Activated CD4-positive, CD25-positive, alpha-beta regulatory T cell treated with anti-CD3 and anti-CD28 coated beads, Interleukin-2, amount 50 U/mL, for 24 hours (primary cell): ENCODE measurements around the gene MRGPRG.

Experiments
- ATAC-seq, 2 donors: fragments of 150-1000 bp; cut with Tn5 transposase; one replicate each; pipeline ENCODE4 v1.10.0; 2021; ENCODE audit warnings: mild to moderate bottlenecking in 1 of 2, moderate library complexity in 1 of 2

MRGPRG gene

GRCh38 chr11:3225826-3226750 is 7.5 kb upstream of the MRGPRG start:
- no peak for ATAC-seq

- ATAC-seq: no peak
Observed at GRCh38 chr11:3225159-3225758, 6.6 kb upstream of the MRGPRG start.

GRCh38 chr11:3224401-3225057 is 5.9 kb upstream of the MRGPRG start:
- ATAC-seq: no peak

GRCh38 chr11:3223932-3224381 is 5.3 kb upstream of the MRGPRG start:
- no peak for ATAC-seq

- ATAC-seq: no peak
Observed at GRCh38 chr11:3222941-3223915, 4.6 kb upstream of the MRGPRG start.

GRCh38 chr11:3222003-3222855 is 3.6 kb upstream of the MRGPRG start:
- ATAC-seq: no peak

GRCh38 chr11:3221408-3222002 is 2.9 kb upstream of the MRGPRG start:
- no peak for ATAC-seq

GRCh38 chr11:3220521-3221407 is 2.2 kb upstream of the MRGPRG start:
- ATAC-seq: no peak

GRCh38 chr11:3220101-3220500 is 1.5 kb upstream of the MRGPRG start:
- ATAC-seq: no peak

- ATAC-seq: no peak
Observed at GRCh38 chr11:3219281-3219892, 774 bp upstream of the MRGPRG start.

GRCh38 chr11:3217818-3218482 is 663 bp downstream of the MRGPRG start:
- no peak for ATAC-seq

- no peak for ATAC-seq
Observed at GRCh38 chr11:3216027-3216525, 2.5 kb downstream of the MRGPRG start.

GRCh38 chr11:3215346-3216026 is 3.1 kb downstream of the MRGPRG start:
- ATAC-seq: no peak

GRCh38 chr11:3214420-3214699 is 4.3 kb downstream of the MRGPRG start:
- no peak for ATAC-seq

- no peak for ATAC-seq
Observed at GRCh38 chr11:3213659-3214419, 4.8 kb downstream of the MRGPRG start.

GRCh38 chr11:3208272-3208671 is 10.3 kb downstream of the MRGPRG start:
- ATAC-seq: no peak

- ATAC-seq: no peak
Observed at GRCh38 chr11:3207526-3208189, 11.0 kb downstream of the MRGPRG start.
